Measurements from ENCODE around the gene SOCS3.

- TF ChIP-seq CTCF (IDR thresholded peaks at IDR 0.05 in 8 of 11, conservative IDR thresholded peaks at IDR 0.05 in 3 of 11) (no peak), POLR2AphosphoS5 (IDR thresholded peaks at IDR 0.05) (no peak), POLR2A (IDR thresholded peaks at IDR 0.05) (no peak)
These were observed 34.7 kb downstream of the SOCS3 start for GRCh38 chr17:78325076-78325687.
